DOHH2 (cell line): ENCODE results near the gene SDC4.

Experiments used
- H3F3A ChIP-seq: fragments of 200-600 bp; sonication (generic), shearing (Covaris generic); 2 replicates; pipeline ENCODE4 v1.6.0; 2016; ENCODE audit warnings: antibody characterized with exemption, mild to moderate bottlenecking; ENCODE audit not compliant: control insufficient read depth, insufficient read depth
- H3K27ac ChIP-seq: fragments of 200-600 bp; sonication (generic); 2 replicates; pipeline ENCODE4 v1.5.1; 2014; ENCODE audit warnings: low read depth, mild to moderate bottlenecking, low read length, moderate library complexity
- H3K27me3 ChIP-seq: fragments of 200-600 bp; sonication (generic); 2 replicates; pipeline ENCODE4 v1.6.1; 2014; ENCODE audit warnings: mild to moderate bottlenecking, low read length, mixed read lengths; ENCODE audit not compliant: control insufficient read depth
- H3K36me3 ChIP-seq: fragments of 200-600 bp; sonication (generic); 2 replicates; pipeline ENCODE4 v1.6.1; 2014; ENCODE audit warnings: mild to moderate bottlenecking, low read length, moderate library complexity, mixed read lengths; ENCODE audit not compliant: control insufficient read depth
- H3K4me1 ChIP-seq: fragments of 200-600 bp; sonication (generic); 2 replicates; pipeline ENCODE4 v1.6.1; 2014; ENCODE audit warnings: mild to moderate bottlenecking, low read length, mixed read lengths; ENCODE audit not compliant: control insufficient read depth
- H3K4me2 ChIP-seq: fragments of 200-600 bp; sonication (generic); 2 replicates; pipeline ENCODE4 v1.6.0; 2014; ENCODE audit warnings: mild to moderate bottlenecking, low read length, moderate library complexity
- H3K4me3 ChIP-seq: fragments of 200-600 bp; sonication (generic); 2 replicates; pipeline ENCODE4 v1.5.1; 2014; ENCODE audit warnings: mild to moderate bottlenecking, low read length, mixed read lengths
- H3K79me2 ChIP-seq: fragments of 200-600 bp; sonication (generic); 2 replicates; pipeline ENCODE4 v1.6.1; 2014; ENCODE audit warnings: mild to moderate bottlenecking, low read length, mixed read lengths; ENCODE audit not compliant: control insufficient read depth
- H3K9me2 ChIP-seq: fragments of 200-600 bp; sonication (generic); replicated peaks from 2 replicates; pipeline ENCODE4 v1.6.1; 2014; ENCODE audit warnings: mild to moderate bottlenecking, low read length, mixed read lengths; ENCODE audit not compliant: control insufficient read depth
- H3K9me3 ChIP-seq: fragments of 200-600 bp; sonication (generic); 2 replicates; pipeline ENCODE4 v1.6.1; 2014; ENCODE audit warnings: antibody characterized with exemption, low read length, mixed read lengths; ENCODE audit not compliant: control insufficient read depth, insufficient read depth
- H4K20me1 ChIP-seq: fragments of 200-600 bp; sonication (generic); 2 replicates; pipeline ENCODE4 v1.6.0; 2014; ENCODE audit warnings: low read depth, mild to moderate bottlenecking, antibody characterized with exemption, low read length, moderate library complexity; ENCODE audit not compliant: control insufficient read depth, insufficient read depth
- CTCF ChIP-seq: fragments of 200-600 bp; sonication (generic); IDR thresholded peaks from one replicate; pipeline ENCODE4 v1.5.1; 2014; ENCODE audit warnings: antibody characterized with exemption, mild to moderate bottlenecking, low read depth, low read length; ENCODE audit not compliant: poor library complexity, severe bottlenecking
- EZH2phosphoT487 ChIP-seq: fragments of 200-600 bp; sonication (generic); IDR thresholded peaks from 2 replicates; pipeline ENCODE4 v1.6.1; 2017; ENCODE audit warnings: borderline replicate concordance, mild to moderate bottlenecking, antibody characterized with exemption, low read length, moderate library complexity, mixed read lengths

SDC4 gene

GRCh38 chr20:45346851-45347250 is 1.4 kb downstream of the SDC4 start:
- Histone ChIP-seq H3K4me2 (no peak overlapping the region), H3K9me2 (no peaks in the 10 kb centered on the region), H4K20me1 (no peaks in the 10 kb centered on the region), H3K27ac (no peak overlapping the region), H3F3A (no peaks in the 10 kb centered on the region), H3K79me2 (no peaks in the 10 kb centered on the region), H3K4me3 (no peak overlapping the region), H3K4me1 (no peaks in the 10 kb centered on the region), H3K9me3 (no peaks in the 10 kb centered on the region), H3K27me3 (peaks cover 71% of the 10 kb centered on the region), H3K36me3 (no peaks in the 10 kb centered on the region)
- no peak for TF ChIP-seq EZH2phosphoT487
- TF ChIP-seq CTCF = no peak

DNA sequence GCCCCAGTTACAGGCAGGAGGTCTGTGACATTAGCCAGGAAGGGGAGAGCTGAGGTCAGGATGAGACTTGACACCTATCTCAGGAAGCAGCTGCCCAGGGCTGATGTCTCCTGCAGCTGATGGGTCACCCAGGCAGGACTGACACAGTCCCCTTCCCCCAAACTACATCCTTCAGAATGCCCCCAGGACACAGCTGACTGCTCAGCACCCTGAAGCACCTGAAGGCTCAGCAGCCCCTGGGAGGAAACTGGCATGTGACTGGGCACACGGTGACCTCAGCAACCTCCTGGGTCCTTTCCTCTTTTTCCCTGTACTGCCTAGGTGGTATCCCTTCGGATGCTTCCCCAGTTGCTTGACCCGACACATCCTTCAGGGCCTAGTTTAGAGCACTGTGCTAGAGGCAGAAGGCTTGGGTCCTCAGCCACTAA is 1.9 kb downstream of the SDC4 start:
- no peak overlapping the region for H3K27ac ChIP-seq
- H3K9me3 ChIP-seq = no peaks in the 10 kb centered on the region
- no peaks in the 10 kb centered on the region for H3K36me3 ChIP-seq
- no peaks in the 10 kb centered on the region for H3K9me2 ChIP-seq
- H4K20me1 ChIP-seq = no peaks in the 10 kb centered on the region
- peaks cover 76% of the 10 kb centered on the region for H3K27me3 ChIP-seq
- H3K4me1 ChIP-seq = no peaks in the 10 kb centered on the region
- no peak overlapping the region for H3K4me2 ChIP-seq
- no peak overlapping the region for H3K4me3 ChIP-seq
- H3F3A ChIP-seq = no peaks in the 10 kb centered on the region
- H3K79me2 ChIP-seq = no peaks in the 10 kb centered on the region
- TF ChIP-seq EZH2phosphoT487 (no peak), CTCF (no peak)

- Histone ChIP-seq H3K27ac (no peak overlapping the region), H3K9me3 (no peaks in the 10 kb centered on the region)
These were observed 2.9 kb downstream of the SDC4 start for GRCh38 chr20:45345104-45345936.

More at GRCh38 chr20:45345104-45345936, 2.9 kb downstream of the SDC4 start:
- Histone ChIP-seq H3K4me3 (no peak overlapping the region), H3K4me1 (no peaks in the 10 kb centered on the region), H3K27me3 (peaks cover 80% of the 10 kb centered on the region), H4K20me1 (no peaks in the 10 kb centered on the region), H3K36me3 (no peaks in the 10 kb centered on the region), H3K9me2 (no peaks in the 10 kb centered on the region), H3F3A (no peaks in the 10 kb centered on the region), H3K4me2 (no peak overlapping the region), H3K79me2 (no peaks in the 10 kb centered on the region)
- TF ChIP-seq EZH2phosphoT487 (no peak), CTCF (no peak)
